Kidney capillary endothelial cell (primary cell): ENCODE data around the gene AP1G1.
"Not testable (repeated sequence)": the region's sequence is repeated elsewhere in the genome, so short reads cannot be mapped to it uniquely, and the experiment has no call there.

Experiments used
- DNase-seq: peaks from one replicate; pipeline ENCODE4 v3.0.0-alpha.2; 2018; ENCODE audit warnings: low spot score

AP1G1 gene

GRCh38 chr16:71698491-71698890 lies 110.1 kb downstream of the AP1G1 start:
- no peak for DNase-seq

- DNase-seq: no peak
These were observed 115.5 kb downstream of the AP1G1 start for GRCh38 chr16:71693164-71693563.

GRCh38 chr16:71689901-71690300 lies 118.7 kb downstream of the AP1G1 start:
- no peak for DNase-seq

GRCh38 chr16:71687861-71688260 lies 120.8 kb downstream of the AP1G1 start:
- no peak for DNase-seq

- not testable (repeated sequence) for DNase-seq
These were observed 124.4 kb downstream of the AP1G1 start for GRCh38 chr16:71684280-71684679.

GRCh38 chr16:71681360-71681759 lies 127.3 kb downstream of the AP1G1 start:
- DNase-seq: no peak
